KMS-11 (cell line): Measurements from ENCODE around the gene MARK2.

ENCODE experiments used
- H2AFZ ChIP-seq: fragments of 200-600 bp; sonication (generic); 2 replicates; pipeline ENCODE4 v1.6.1; 2016; ENCODE audit warnings: antibody characterized with exemption, mixed run types, low read depth
- H3K27ac ChIP-seq: fragments of 200-600 bp; sonication (generic); 2 replicates; pipeline ENCODE4 v1.6.1; 2016; ENCODE audit warnings: mild to moderate bottlenecking, mixed run types
- H3K27me3 ChIP-seq: fragments of 200-600 bp; sonication (generic); 2 replicates; pipeline ENCODE4 v1.6.1; 2017; ENCODE audit warnings: mild to moderate bottlenecking, low read depth, mixed run types, moderate library complexity; ENCODE audit not compliant: insufficient read depth
- H3K36me3 ChIP-seq: fragments of 200-600 bp; sonication (generic); 2 replicates; pipeline ENCODE4 v1.6.1; 2017; ENCODE audit warnings: mild to moderate bottlenecking, mixed run types; ENCODE audit not compliant: insufficient read depth
- H3K4me1 ChIP-seq: fragments of 200-600 bp; sonication (generic); 2 replicates; pipeline ENCODE4 v1.6.1; 2016; ENCODE audit warnings: mild to moderate bottlenecking, low read depth, mixed run types; ENCODE audit not compliant: poor library complexity, severe bottlenecking
- H3K4me2 ChIP-seq: fragments of 200-600 bp; sonication (generic); 2 replicates; pipeline ENCODE4 v1.7.0; 2016; ENCODE audit warnings: mild to moderate bottlenecking, mixed run types
- H3K4me3 ChIP-seq: fragments of 200-600 bp; sonication (generic); IDR thresholded peaks from 2 replicates; pipeline ENCODE4 v1.6.1; 2017; ENCODE audit warnings: low read depth, low read length, mixed read lengths; ENCODE audit not compliant: insufficient read depth
- H3K79me2 ChIP-seq: fragments of 200-600 bp; sonication (generic); 2 replicates; pipeline ENCODE4 v1.6.1; 2016; ENCODE audit warnings: low read depth, mixed run types; ENCODE audit not compliant: insufficient read depth
- H3K9ac ChIP-seq: fragments of 200-600 bp; sonication (generic); 2 replicates; pipeline ENCODE4 v1.6.1; 2016; ENCODE audit warnings: mild to moderate bottlenecking, mixed run types
- H4K20me1 ChIP-seq: fragments of 200-600 bp; sonication (generic); 2 replicates; pipeline ENCODE4 v1.6.1; 2016; ENCODE audit warnings: mild to moderate bottlenecking, mixed run types; ENCODE audit not compliant: insufficient read depth
- TF ChIP-seq, protein P1 (sequence below): fragments of 200-600 bp; sonication (generic); conservative IDR thresholded peaks from 2 replicates; pipeline ENCODE4 v1.6.1; 2017; ENCODE audit warnings: low read depth, mild to moderate bottlenecking, antibody characterized with exemption, low read length, moderate library complexity, mixed read lengths

Gene MARK2

DNA sequence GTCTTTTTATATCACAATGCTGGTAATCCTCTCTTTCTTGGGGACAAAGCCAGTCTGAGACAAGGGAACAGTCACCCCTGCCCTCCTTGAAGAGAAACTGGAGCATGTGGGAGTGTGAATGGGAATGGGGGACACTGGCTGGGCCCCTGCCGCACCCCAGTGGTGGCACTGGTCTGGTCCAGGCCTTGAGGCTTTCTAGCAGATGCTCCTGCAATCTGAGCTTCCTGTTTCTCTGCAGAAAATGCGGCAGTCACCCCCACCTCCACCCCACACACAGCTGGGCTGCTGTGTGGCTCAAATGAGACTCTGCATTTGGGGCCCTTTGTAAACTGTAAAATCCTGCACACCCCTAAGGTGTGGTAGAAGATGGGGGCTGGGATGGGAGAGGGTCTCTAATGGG, 6.6 kb upstream of the MARK2 start:
- no peaks in the 10 kb centered on the region for H3K27me3 ChIP-seq
- no peak overlapping the region for H3K9ac ChIP-seq

DNA sequence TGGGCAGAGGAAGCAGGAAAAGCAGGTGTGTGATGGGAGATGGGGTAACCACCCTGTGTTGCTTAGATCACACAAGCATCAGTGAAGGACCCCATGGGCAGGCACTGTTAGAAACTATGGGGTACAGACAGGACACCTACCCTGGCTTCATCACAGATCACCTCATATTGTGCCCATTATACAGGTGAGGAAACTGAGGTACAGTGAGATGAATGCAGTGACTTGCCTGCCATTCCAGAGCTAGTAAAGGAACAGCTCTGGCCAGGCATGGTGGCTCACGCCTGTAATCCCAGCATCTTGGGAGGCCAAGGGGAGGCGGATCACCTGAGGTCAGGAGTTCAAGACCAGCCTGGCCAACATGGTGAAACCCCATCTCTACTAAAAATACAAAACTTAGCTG, 5.9 kb upstream of the MARK2 start:
- H3K4me3 ChIP-seq = no peak overlapping the region
- H4K20me1 ChIP-seq = no peaks in the 10 kb centered on the region
- H3K4me2 ChIP-seq = no peak overlapping the region
- TF ChIP-seq, protein P1, sequence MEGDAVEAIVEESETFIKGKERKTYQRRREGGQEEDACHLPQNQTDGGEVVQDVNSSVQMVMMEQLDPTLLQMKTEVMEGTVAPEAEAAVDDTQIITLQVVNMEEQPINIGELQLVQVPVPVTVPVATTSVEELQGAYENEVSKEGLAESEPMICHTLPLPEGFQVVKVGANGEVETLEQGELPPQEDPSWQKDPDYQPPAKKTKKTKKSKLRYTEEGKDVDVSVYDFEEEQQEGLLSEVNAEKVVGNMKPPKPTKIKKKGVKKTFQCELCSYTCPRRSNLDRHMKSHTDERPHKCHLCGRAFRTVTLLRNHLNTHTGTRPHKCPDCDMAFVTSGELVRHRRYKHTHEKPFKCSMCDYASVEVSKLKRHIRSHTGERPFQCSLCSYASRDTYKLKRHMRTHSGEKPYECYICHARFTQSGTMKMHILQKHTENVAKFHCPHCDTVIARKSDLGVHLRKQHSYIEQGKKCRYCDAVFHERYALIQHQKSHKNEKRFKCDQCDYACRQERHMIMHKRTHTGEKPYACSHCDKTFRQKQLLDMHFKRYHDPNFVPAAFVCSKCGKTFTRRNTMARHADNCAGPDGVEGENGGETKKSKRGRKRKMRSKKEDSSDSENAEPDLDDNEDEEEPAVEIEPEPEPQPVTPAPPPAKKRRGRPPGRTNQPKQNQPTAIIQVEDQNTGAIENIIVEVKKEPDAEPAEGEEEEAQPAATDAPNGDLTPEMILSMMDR = no peak
- H3K36me3 ChIP-seq = no peaks in the 10 kb centered on the region
- no peak overlapping the region for H3K27ac ChIP-seq
- H3K4me1 ChIP-seq = peaks cover 16% of the 10 kb centered on the region
- no peak overlapping the region for H3K9ac ChIP-seq
- no peak overlapping the region for H2AFZ ChIP-seq
- H3K27me3 ChIP-seq = no peaks in the 10 kb centered on the region
- H3K79me2 ChIP-seq = no peaks in the 10 kb centered on the region

More for the DNA sequence above, 6.6 kb upstream of the MARK2 start:
- H3K4me1 ChIP-seq = peaks cover 9% of the 10 kb centered on the region
- TF ChIP-seq, protein P1 = no peak
- no peak overlapping the region for H3K27ac ChIP-seq
- H3K79me2 ChIP-seq = no peaks in the 10 kb centered on the region
- H3K4me3 ChIP-seq = no peak overlapping the region
- no peaks in the 10 kb centered on the region for H3K36me3 ChIP-seq
- H4K20me1 ChIP-seq = no peaks in the 10 kb centered on the region
- H3K4me2 ChIP-seq = no peak overlapping the region
- no peak overlapping the region for H2AFZ ChIP-seq

DNA sequence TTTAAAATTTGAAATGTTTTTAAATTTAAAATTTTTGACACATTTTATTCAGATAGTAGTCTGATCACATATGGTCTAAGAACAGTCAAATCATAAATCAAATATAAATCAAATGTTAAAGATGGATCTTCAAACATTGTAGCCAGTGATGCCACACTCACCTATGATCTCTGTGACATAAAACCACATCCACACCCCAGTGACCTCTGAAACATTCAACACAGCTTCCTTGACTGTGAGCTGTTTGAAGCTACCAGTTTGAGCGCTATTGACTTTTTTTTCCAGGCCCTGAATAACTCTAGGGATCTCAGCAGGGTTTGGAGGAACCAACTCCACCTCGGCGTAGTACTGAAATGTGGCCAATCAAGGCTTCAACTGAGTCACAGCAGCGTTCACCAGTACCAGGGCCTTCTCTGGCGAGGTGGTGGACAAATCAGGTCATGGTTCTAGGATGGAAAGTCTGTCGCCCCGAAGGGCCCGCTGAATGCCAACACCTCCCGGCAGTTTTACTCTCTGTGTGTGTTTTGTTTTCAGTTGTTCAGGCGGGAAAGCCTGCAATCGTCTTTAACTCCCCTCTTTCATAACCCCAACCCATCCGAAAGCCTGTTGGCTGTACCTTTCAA, 4.3 kb upstream of the MARK2 start:
- no peaks in the 10 kb centered on the region for H3K36me3 ChIP-seq
- no peaks in the 10 kb centered on the region for H3K27me3 ChIP-seq
- H3K4me2 ChIP-seq = no peak overlapping the region
- H3K27ac ChIP-seq = no peak overlapping the region
- H3K79me2 ChIP-seq = peaks cover 4% of the 10 kb centered on the region
- TF ChIP-seq, protein P1 = no peak
- H3K4me3 ChIP-seq = no peak overlapping the region
- H3K4me1 ChIP-seq = peaks cover 19% of the 10 kb centered on the region
- no peak overlapping the region for H2AFZ ChIP-seq
- no peaks in the 10 kb centered on the region for H4K20me1 ChIP-seq
- H3K9ac ChIP-seq = no peak overlapping the region

DNA sequence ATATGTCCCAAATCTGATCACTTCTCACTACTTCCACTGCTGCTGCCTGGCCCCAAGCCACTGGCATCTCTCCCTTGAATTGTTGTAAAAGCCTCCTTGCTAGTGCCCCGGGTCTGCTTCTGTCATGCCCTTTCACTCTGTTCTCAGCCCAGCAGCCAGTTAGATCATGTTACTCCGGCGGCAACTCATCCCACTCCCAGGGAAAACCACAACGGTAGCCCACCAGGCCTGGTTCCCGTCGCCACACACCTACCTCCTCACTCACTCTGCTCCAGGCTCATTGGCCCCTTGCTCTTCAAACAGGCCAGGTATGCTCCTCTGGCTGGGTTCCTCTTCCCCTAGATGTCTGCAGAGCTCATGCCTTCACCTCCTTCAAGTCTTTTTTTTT, 3.8 kb upstream of the MARK2 start:
- no peaks in the 10 kb centered on the region for H3K27me3 ChIP-seq
- H3K4me1 ChIP-seq = peaks cover 19% of the 10 kb centered on the region
- TF ChIP-seq, protein P1 = no peak
- no peaks in the 10 kb centered on the region for H4K20me1 ChIP-seq
- no peak overlapping the region for H3K4me2 ChIP-seq
- H3K36me3 ChIP-seq = no peaks in the 10 kb centered on the region
- H2AFZ ChIP-seq = no peak overlapping the region
- H3K27ac ChIP-seq = no peak overlapping the region
- H3K4me3 ChIP-seq = no peak overlapping the region
- peaks cover 9% of the 10 kb centered on the region for H3K79me2 ChIP-seq
- H3K9ac ChIP-seq = no peak overlapping the region
